Measurements from ENCODE around the gene PTPRR. TPM values are rescaled to one million over a fixed set of nuclear protein-coding genes. Genes with fewer than 3 reads are reported as not detected.

Gene PTPRR
- total RNA-seq, 1 donor from 2014 or later = 0.46 TPM

- H3K4me3 ChIP-seq (ENCODE audit: low read depth, low read length) = no peak overlapping the region
- no peak for TF ChIP-seq CTCF (conservative IDR thresholded peaks at IDR 0.05; ENCODE audit: low read depth, low read length)
- DNase-seq (ENCODE audit: low read depth) = no peak
Observed at GRCh38 chr12:70779250-70779649, 141.3 kb downstream of the PTPRR start.

DNA sequence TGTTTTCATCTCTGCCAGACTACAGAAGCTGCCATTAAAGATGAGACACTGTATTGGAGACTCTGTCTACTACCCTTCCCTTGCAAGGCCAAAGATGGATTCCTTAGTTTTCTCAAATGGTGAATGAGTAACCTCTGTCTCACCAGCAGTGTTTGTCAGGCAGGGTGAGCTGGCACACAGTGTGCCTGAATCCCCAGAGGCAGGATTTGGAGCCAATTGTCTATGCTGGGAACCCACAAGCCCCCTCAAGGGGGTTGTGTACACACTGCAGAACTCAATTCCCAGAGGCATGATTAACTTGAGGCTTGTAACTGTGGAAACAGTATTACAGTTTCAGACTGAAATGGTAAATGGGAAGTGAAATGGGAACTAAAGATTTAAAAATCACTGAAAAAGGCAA, 146.5 kb downstream of the PTPRR start:
- H3K4me3 ChIP-seq (ENCODE audit: low read depth, low read length) = no peak overlapping the region
- TF ChIP-seq CTCF (conservative IDR thresholded peaks at IDR 0.05; ENCODE audit: low read depth, low read length) = no peak
- DNase-seq (ENCODE audit: low read depth) = peak; percentile 49

- no peak for DNase-seq (ENCODE audit: low read depth)
- no peak for TF ChIP-seq CTCF (conservative IDR thresholded peaks at IDR 0.05; ENCODE audit: low read depth, low read length)
- no peak overlapping the region for H3K4me3 ChIP-seq (ENCODE audit: low read depth, low read length)
Observed at GRCh38 chr12:70772836-70773235, 147.7 kb downstream of the PTPRR start.

- no peak for TF ChIP-seq CTCF (conservative IDR thresholded peaks at IDR 0.05; ENCODE audit: low read depth, low read length)
- no peak overlapping the region for H3K4me3 ChIP-seq (ENCODE audit: low read depth, low read length)
- no peak for DNase-seq (ENCODE audit: low read depth)
Observed at GRCh38 chr12:70771581-70771980, 149.0 kb downstream of the PTPRR start.

- no peak overlapping the region for H3K4me3 ChIP-seq (ENCODE audit: low read depth, low read length)
- TF ChIP-seq CTCF (conservative IDR thresholded peaks at IDR 0.05; ENCODE audit: low read depth, low read length) = no peak
- no peak for DNase-seq (ENCODE audit: low read depth)
Observed at GRCh38 chr12:70763666-70764065, 156.9 kb downstream of the PTPRR start.

- no peak for DNase-seq (ENCODE audit: low read depth)
- TF ChIP-seq CTCF (conservative IDR thresholded peaks at IDR 0.05; ENCODE audit: low read depth, low read length) = no peak
- no peak overlapping the region for H3K4me3 ChIP-seq (ENCODE audit: low read depth, low read length)
Observed at GRCh38 chr12:70762000-70762399, 158.5 kb downstream of the PTPRR start.

GRCh38 chr12:70759161-70759918, 161.2 kb downstream of the PTPRR start:
- H3K4me3 ChIP-seq (ENCODE audit: low read depth, low read length) = no peak overlapping the region
- TF ChIP-seq CTCF (conservative IDR thresholded peaks at IDR 0.05; ENCODE audit: low read depth, low read length) = no peak
- no peak for DNase-seq (ENCODE audit: low read depth)
